Gastrocnemius medialis (tissue), 4 donors: ENCODE measurements around the gene HPCAL4.

Experiments
- POLR2A ChIP-seq, 2 donors: fragments of 450-650 bp; IDR thresholded peaks; one replicate each; pipeline ENCODE4 v1.6.1; 2017; ENCODE audit warnings: antibody characterized with exemption in 2 of 2, mild to moderate bottlenecking in 2 of 2, moderate library complexity in 2 of 2
- TF ChIP-seq, protein P1 (sequence below), 5 experiments: fragments of 450-650 bp in 3 of 5; fragments of 200-600 bp in 2 of 5; sonication (generic) in 2 of 5; IDR thresholded peaks in 4 of 5; conservative IDR thresholded peaks in 1 of 5; 1 replicate in 4 of 5; 2 replicates in 1 of 5; pipeline ENCODE4 v1.5.1; 2016 to 2019; ENCODE audit warnings: antibody characterized with exemption in 5 of 5, mild to moderate bottlenecking in 3 of 5, moderate library complexity in 3 of 5

DNA sequence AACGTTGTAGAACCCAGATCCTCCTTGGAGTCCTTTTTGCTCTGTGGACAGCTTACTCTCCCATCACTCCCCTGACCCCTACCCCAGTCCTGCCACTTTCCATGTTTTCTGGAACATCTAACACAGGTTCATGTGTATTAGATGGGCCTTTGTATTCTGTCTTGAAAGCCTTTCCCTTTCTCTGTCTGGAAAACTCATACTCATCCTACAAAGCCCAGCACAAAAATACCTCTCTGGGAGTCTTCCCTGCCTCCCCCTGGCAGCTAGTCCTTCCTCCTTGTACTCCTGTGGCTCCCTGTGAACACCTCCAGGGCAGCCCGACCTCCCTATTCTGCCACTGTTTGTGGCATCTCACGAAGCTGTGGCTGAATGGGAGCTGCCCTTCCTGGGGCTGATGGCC is 44.0 kb downstream of the HPCAL4 start:
- TF ChIP-seq, protein P1, sequence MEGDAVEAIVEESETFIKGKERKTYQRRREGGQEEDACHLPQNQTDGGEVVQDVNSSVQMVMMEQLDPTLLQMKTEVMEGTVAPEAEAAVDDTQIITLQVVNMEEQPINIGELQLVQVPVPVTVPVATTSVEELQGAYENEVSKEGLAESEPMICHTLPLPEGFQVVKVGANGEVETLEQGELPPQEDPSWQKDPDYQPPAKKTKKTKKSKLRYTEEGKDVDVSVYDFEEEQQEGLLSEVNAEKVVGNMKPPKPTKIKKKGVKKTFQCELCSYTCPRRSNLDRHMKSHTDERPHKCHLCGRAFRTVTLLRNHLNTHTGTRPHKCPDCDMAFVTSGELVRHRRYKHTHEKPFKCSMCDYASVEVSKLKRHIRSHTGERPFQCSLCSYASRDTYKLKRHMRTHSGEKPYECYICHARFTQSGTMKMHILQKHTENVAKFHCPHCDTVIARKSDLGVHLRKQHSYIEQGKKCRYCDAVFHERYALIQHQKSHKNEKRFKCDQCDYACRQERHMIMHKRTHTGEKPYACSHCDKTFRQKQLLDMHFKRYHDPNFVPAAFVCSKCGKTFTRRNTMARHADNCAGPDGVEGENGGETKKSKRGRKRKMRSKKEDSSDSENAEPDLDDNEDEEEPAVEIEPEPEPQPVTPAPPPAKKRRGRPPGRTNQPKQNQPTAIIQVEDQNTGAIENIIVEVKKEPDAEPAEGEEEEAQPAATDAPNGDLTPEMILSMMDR (IDR thresholded peaks at IDR 0.05 in 4 of 5, conservative IDR thresholded peaks at IDR 0.05 in 1 of 5) = no peak
- TF ChIP-seq POLR2A (IDR thresholded peaks at IDR 0.05) = no peak
